Gastroesophageal sphincter (tissue), 4 donors: ENCODE data around the gene KRTAP4-8. TPM values are rescaled to one million over a fixed set of nuclear protein-coding genes. Genes with fewer than 3 reads are reported as not detected.
"Not testable (repeated sequence)": the region's sequence is repeated elsewhere in the genome, so short reads cannot be mapped to it uniquely, and the experiment has no call there.

Experiments
- ATAC-seq: fragments of 150-250 bp; one replicate; pipeline ENCODE4 v1.9.1; 2016; ENCODE audit warnings: mild to moderate bottlenecking, moderate library complexity
- H3K27ac ChIP-seq, 4 donors: fragments of 200-600 bp; sonication (generic) in 3 of 4; 1 replicate in 3 of 4; 2 replicates in 1 of 4; pipeline ENCODE4 v1.5.1; 2016 to 2019
- H3K27me3 ChIP-seq: fragments of 200-600 bp; sonication (generic); one replicate; pipeline ENCODE4 v1.5.1; 2019
- H3K36me3 ChIP-seq, 2 donors: fragments of 200-600 bp; sonication (generic); one replicate each; pipeline ENCODE4 v1.5.1; 2019; ENCODE audit warnings: control low read depth in 1 of 2
- H3K4me1 ChIP-seq, 3 donors: fragments of 200-600 bp; sonication (generic); 1 replicate in 2 of 3; 2 replicates in 1 of 3; pipeline ENCODE4 v1.5.1; 2016 to 2019; ENCODE audit warnings: control low read depth in 2 of 3
- H3K4me3 ChIP-seq, 2 donors: fragments of 200-600 bp; sonication (generic); one replicate each; pipeline ENCODE4 v1.5.1; 2019; ENCODE audit warnings: mild to moderate bottlenecking in 1 of 2, moderate library complexity in 1 of 2
- H3K9me3 ChIP-seq, 3 donors: fragments of 200-600 bp; sonication (generic); one replicate each; pipeline ENCODE4 v1.5.1; 2017 to 2019; ENCODE audit warnings: control low read depth in 2 of 3
- CTCF ChIP-seq, 4 experiments: fragments of 200-600 bp in 2 of 4; fragments of 450-650 bp in 2 of 4; sonication (generic) in 1 of 4; IDR thresholded peaks; one replicate each; pipeline ENCODE4 v1.5.1; 2017 to 2019; ENCODE audit warnings: antibody characterized with exemption in 4 of 4, mild to moderate bottlenecking in 2 of 4, moderate library complexity in 2 of 4
- EP300 ChIP-seq: sonication (generic); formaldehyde crosslinking; IDR thresholded peaks from one replicate; pipeline ENCODE4 v1.6.1; 2017; ENCODE audit warnings: antibody characterized with exemption, mild to moderate bottlenecking
- POLR2A ChIP-seq, 2 donors: fragments of 450-650 bp; IDR thresholded peaks; one replicate each; pipeline ENCODE4 v1.6.1; 2017; ENCODE audit warnings: antibody characterized with exemption in 2 of 2, mild to moderate bottlenecking in 2 of 2, moderate library complexity in 1 of 2
- POLR2AphosphoS5 ChIP-seq: sonication (generic); formaldehyde crosslinking; IDR thresholded peaks from one replicate; pipeline ENCODE4 v1.6.1; 2017; ENCODE audit warnings: antibody characterized with exemption
- WGBS, 2 donors: methylation state at CpG; one replicate each; pipeline ENCODE4 v1.1.5; 2018; ENCODE audit warnings: low coverage in 1 of 2; 5-methylcytosine and 5-hydroxymethylcytosine counted together
- total RNA-seq, 4 donors: library from RNA; depleted of rRNA; stranded (reverse); fragments of >200 nt; gene quantifications; one replicate each; pipeline ENCODE4 v1.1.0, GENCODE V29; 2016

KRTAP4-8 gene
- total RNA-seq, 4 donors from 2014 or later = not detected

GRCh38 chr17:41098481-41098880 lies 539 bp upstream of the KRTAP4-8 start:
- Histone ChIP-seq H3K36me3 (no peaks in the 10 kb centered on the region), H3K27me3 (peaks cover 26% of the 10 kb centered on the region), H3K4me3 (no peak overlapping the region), H3K9me3 (no peaks in the 10 kb centered on the region), H3K4me1 (no peaks in the 10 kb centered on the region), H3K27ac (no peak overlapping the region)
- no peak for ATAC-seq
- TF ChIP-seq POLR2A (IDR thresholded peaks at IDR 0.05) (no peak), EP300 (no peak), POLR2AphosphoS5 (no peak), CTCF (IDR thresholded peaks at IDR 0.05) (no peak)
- 67 to 89% methylated on average over 3 to 6 of the region's 6 CpGs for WGBS, 2 donors

- TF ChIP-seq POLR2AphosphoS5 = no peak
- TF ChIP-seq CTCF (IDR thresholded peaks at IDR 0.05) = no peak
- TF ChIP-seq POLR2A (IDR thresholded peaks at IDR 0.05) = no peak
- TF ChIP-seq EP300 = no peak
- Histone ChIP-seq H3K27ac (no peak overlapping the region), H3K4me1 (no peaks in the 10 kb centered on the region), H3K4me3 (no peak overlapping the region), H3K36me3 (no peaks in the 10 kb centered on the region), H3K27me3 (peaks cover 19% of the 10 kb centered on the region), H3K9me3 (no peaks in the 10 kb centered on the region)
- ATAC-seq = no peak
- 84 to 85% methylated on average over 5 to 7 of the region's 7 CpGs for WGBS, 2 donors
Measured at GRCh38 chr17:41096055-41096454, 1.9 kb downstream of the KRTAP4-8 start.

GRCh38 chr17:41088760-41089352 lies 9.1 kb downstream of the KRTAP4-8 start:
- WGBS, 2 donors = 57 to 58% methylated on average over 4 of the region's 4 CpGs
- not testable (repeated sequence) for H3K27ac ChIP-seq, H3K4me1 ChIP-seq, H3K36me3 ChIP-seq, H3K9me3 ChIP-seq, ATAC-seq, H3K4me3 ChIP-seq, H3K27me3 ChIP-seq

GRCh38 chr17:41084100-41084856 lies 13.7 kb downstream of the KRTAP4-8 start, which contains the start of gene KRTAP4-7:
Gene KRTAP4-7 (plus strand): TSS chr17:41084150. CDS start chr17:41084207, 57 bp downstream.
- not testable (repeated sequence) for H3K4me3 ChIP-seq, H3K27me3 ChIP-seq, H3K36me3 ChIP-seq, H3K9me3 ChIP-seq, H3K4me1 ChIP-seq, H3K27ac ChIP-seq, ATAC-seq
- 63% methylated on average over 2 of the region's 14 CpGs; no CpG with 5 or more reads in 1 of the 2 donors for WGBS, 2 donors

- H3K36me3 ChIP-seq, H3K27ac ChIP-seq, H3K27me3 ChIP-seq, H3K9me3 ChIP-seq, ATAC-seq, H3K4me1 ChIP-seq, H3K4me3 ChIP-seq: not testable (repeated sequence)
- WGBS, 2 donors = 44% methylated on average over 2 of the region's 2 CpGs; no CpG with 5 or more reads in 1 of the 2 donors
Measured at GRCh38 chr17:41083427-41083826, 14.5 kb downstream of the KRTAP4-8 start.

- WGBS, 2 donors = 41 to 47% methylated on average over 4 of the region's 4 CpGs
- TF ChIP-seq CTCF (IDR thresholded peaks at IDR 0.05) = no peak
- TF ChIP-seq EP300 = no peak
- no peak for TF ChIP-seq POLR2A (IDR thresholded peaks at IDR 0.05)
- TF ChIP-seq POLR2AphosphoS5 = no peak
Measured at GRCh38 chr17:41082626-41083025, 15.3 kb downstream of the KRTAP4-8 start.

More at GRCh38 chr17:41082626-41083025, 15.3 kb downstream of the KRTAP4-8 start:
- Histone ChIP-seq H3K4me3 (no peak overlapping the region), H3K9me3 (no peaks in the 10 kb centered on the region), H3K36me3 (no peaks in the 10 kb centered on the region), H3K27me3 (no peaks in the 10 kb centered on the region), H3K27ac (no peak overlapping the region), H3K4me1 (no peaks in the 10 kb centered on the region)
- no peak for ATAC-seq
